RWPE2 (cell line): ENCODE measurements around the gene SELENOI.

Experiments
- ATAC-seq: fragments of 200-7000 bp; cut with Tn5 transposase; 3 replicates; pipeline ENCODE4 v1.9.1; 2021; ENCODE audit warnings: low read depth
- DNase-seq: peaks from one replicate; pipeline ENCODE4 v3.0.0-alpha.2; 2020; ENCODE audit warnings: low spot score
- H3K27ac ChIP-seq: fragments of 450-650 bp; 2 replicates; pipeline ENCODE4 v1.5.1; 2017; ENCODE audit warnings: mild to moderate bottlenecking; ENCODE audit not compliant: poor library complexity, severe bottlenecking
- H3K27me3 ChIP-seq: fragments of 250-450 bp; sonication (Bioruptor Pico); 2 replicates; pipeline ENCODE4 v1.5.1; 2021; ENCODE audit warnings: mild to moderate bottlenecking, moderate library complexity; ENCODE audit not compliant: insufficient read depth, poor library complexity, severe bottlenecking
- H3K36me3 ChIP-seq: fragments of 250-450 bp; sonication (Bioruptor Pico); 2 replicates; pipeline ENCODE4 v1.5.1; 2020; ENCODE audit warnings: low read depth, mild to moderate bottlenecking, moderate library complexity
- H3K4me1 ChIP-seq: fragments of 250-450 bp; sonication (Bioruptor Pico); 2 replicates; pipeline ENCODE4 v1.5.1; 2021; ENCODE audit warnings: mild to moderate bottlenecking, moderate library complexity; ENCODE audit not compliant: insufficient read depth, poor library complexity, severe bottlenecking
- H3K4me3 ChIP-seq: fragments of 250-450 bp; sonication (Bioruptor Pico); 2 replicates; pipeline ENCODE4 v1.5.1; 2021; ENCODE audit warnings: mild to moderate bottlenecking, moderate library complexity; ENCODE audit not compliant: severe bottlenecking
- H3K9me3 ChIP-seq: fragments of 250-450 bp; sonication (Bioruptor Pico); 2 replicates; pipeline ENCODE4 v1.5.1; 2021; ENCODE audit warnings: mild to moderate bottlenecking, moderate library complexity; ENCODE audit not compliant: severe bottlenecking
- CTCF ChIP-seq: fragments of 450-650 bp; IDR thresholded peaks from one replicate; pipeline ENCODE4 v1.5.1; 2017; ENCODE audit warnings: mild to moderate bottlenecking, moderate library complexity; ENCODE audit not compliant: poor library complexity, severe bottlenecking

Gene SELENOI

GRCh38 chr2:26442301-26442700 is 96.4 kb downstream of the SELENOI start:
- Histone ChIP-seq H3K4me1 (no peaks in the 10 kb centered on the region), H3K27me3 (no peaks in the 10 kb centered on the region), H3K36me3 (no peaks in the 10 kb centered on the region), H3K4me3 (no peak overlapping the region), H3K27ac (no peak overlapping the region), H3K9me3 (no peaks in the 10 kb centered on the region)
- TF ChIP-seq CTCF: no peak
- DNase-seq (no peak), ATAC-seq (no peak)

DNA sequence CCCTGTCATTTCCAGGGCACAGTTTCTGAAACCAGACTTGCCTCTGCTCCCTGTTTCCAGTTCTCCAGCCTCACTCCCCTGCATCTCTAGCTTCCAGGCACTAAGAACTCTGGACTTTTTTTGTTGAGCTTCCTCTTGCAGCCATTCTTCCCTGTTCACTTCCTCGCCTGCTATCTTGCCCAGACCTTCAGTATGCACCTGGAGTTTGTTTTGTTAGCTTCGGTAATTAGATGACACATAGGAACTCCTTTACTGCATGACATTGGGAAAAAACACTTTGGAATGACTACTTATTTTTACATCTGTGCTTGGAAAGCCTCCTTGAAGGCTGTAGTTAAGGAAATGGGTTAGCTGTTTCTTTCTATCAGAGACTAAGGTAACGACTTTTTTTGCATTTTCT is 96.8 kb downstream of the SELENOI start:
- Histone ChIP-seq H3K36me3 (no peaks in the 10 kb centered on the region), H3K9me3 (no peaks in the 10 kb centered on the region), H3K4me1 (no peaks in the 10 kb centered on the region), H3K27me3 (no peaks in the 10 kb centered on the region), H3K27ac (no peak overlapping the region), H3K4me3 (no peak overlapping the region)
- DNase-seq (no peak), ATAC-seq (no peak)
- TF ChIP-seq CTCF: no peak

DNA sequence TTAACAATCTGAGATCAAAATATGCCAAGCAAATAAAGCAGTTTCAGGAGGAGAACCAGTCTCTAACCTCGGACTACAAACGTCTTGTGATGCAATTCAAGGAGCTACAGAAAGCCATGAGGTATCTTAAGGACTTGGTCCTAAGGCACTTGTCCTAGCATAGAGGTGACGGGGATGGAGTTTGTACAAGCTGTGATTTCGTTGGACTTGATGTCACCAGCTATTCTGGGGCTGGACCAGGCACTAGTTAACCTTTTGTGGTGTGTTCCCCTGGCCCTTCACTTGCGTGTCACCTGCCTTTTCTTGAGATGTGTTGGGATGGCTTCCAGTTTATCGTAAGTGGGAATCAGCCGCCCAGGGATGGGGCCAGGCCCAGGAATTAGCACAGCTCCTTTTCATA is 98.3 kb downstream of the SELENOI start:
- ATAC-seq: no peak
- Histone ChIP-seq H3K27ac (no peak overlapping the region), H3K27me3 (no peaks in the 10 kb centered on the region), H3K4me1 (no peaks in the 10 kb centered on the region), H3K4me3 (no peak overlapping the region), H3K9me3 (no peaks in the 10 kb centered on the region), H3K36me3 (no peaks in the 10 kb centered on the region)
- DNase-seq: no peak
- no peak for TF ChIP-seq CTCF
